ENCODE data around the gene SENP8.

GRCh38 chr15:72105111-72105510 is 13.1 kb upstream of the SENP8 start:
- TF ChIP-seq CTCF (IDR thresholded peaks at IDR 0.05; ENCODE audit: poor library complexity): no peak
- TF ChIP-seq EZH2phosphoT487 (IDR thresholded peaks at IDR 0.05; ENCODE audit: low read depth, severe bottlenecking, unreplicated experiment): no peak
- no peak for TF ChIP-seq EZH2 (IDR thresholded peaks at IDR 0.05; ENCODE audit: borderline replicate concordance)

All from hepatocyte (in vitro differentiated cells).